Measurements from ENCODE around the gene WDR62.

WDR62 gene

GRCh38 chr19:36136964-36137686 lies 82.4 kb downstream of the WDR62 start:
- POLR2A ChIA-PET = interaction anchor here (0.6 to 5.4 kb wide), 5 partner anchors 8 to 280 kb away, joined by 3 to 87 read pairs (median 6); partner anchors contain the start of genes POLR2I, TBCB, ZNF146 and ZNF565
- Histone ChIP-seq H3K27ac (ENCODE audit: extremely low read depth, low read depth, low read length) (no peak overlapping the region), H3K36me3 (ENCODE audit: control insufficient read depth in 2 of 2, insufficient read depth in 1 of 2, low read length in 2 of 2) (peaks cover under 1 to 3% of the 10 kb centered on the region in 2 experiments; a peak in 2 of 3 replicates), H3K4me1 (ENCODE audit: control insufficient read depth, insufficient read depth, low read length) (peaks cover 14% of the 10 kb centered on the region), H3K4me3 (ENCODE audit: low read depth, low read length) (no peak overlapping the region), H3K9me3 (ENCODE audit: control insufficient read depth, insufficient read depth, low read depth, low read length) (no peaks in the 10 kb centered on the region)
- CTCF ChIA-PET = interaction anchor here (0.6 to 4.3 kb wide), 7 partner anchors 10 to 339 kb away, joined by 3 to 28 read pairs (median 4); partner anchors contain the start of genes POLR2I and TBCB
- TF ChIP-seq ZNF600 (tag by site-specific recombination; IDR thresholded peaks at IDR 0.05) (peak; percentile 98), ZNF416 (tag by site-specific recombination; IDR thresholded peaks at IDR 0.05) (no peak), ZIC2 (tag by site-specific recombination; IDR thresholded peaks at IDR 0.05) (peak; percentile 24; the same call in 1 of the 2 replicates), ZNF175 (tag by site-specific recombination; IDR thresholded peaks at IDR 0.05) (no peak), ZNF785 (tag by site-specific recombination; IDR thresholded peaks at IDR 0.05) (no peak), ZNF391 (tag by site-specific recombination; IDR thresholded peaks at IDR 0.05; ENCODE audit: borderline replicate concordance, low read depth) (no peak), ZFP69B (tag by site-specific recombination; IDR thresholded peaks at IDR 0.05) (no peak), ZNF610 (tag by site-specific recombination; IDR thresholded peaks at IDR 0.05; ENCODE audit: borderline replicate concordance) (no peak), ZNF433 (tag by site-specific recombination; IDR thresholded peaks at IDR 0.05; ENCODE audit: low read depth) (no peak), ZNF843 (tag by site-specific recombination; IDR thresholded peaks at IDR 0.05) (no peak), FEZF1 (tag by site-specific recombination; IDR thresholded peaks at IDR 0.05) (peak; percentile 76), ZNF155 (tag by site-specific recombination; IDR thresholded peaks at IDR 0.05) (no peak), ZXDB (tag by site-specific recombination; IDR thresholded peaks at IDR 0.05) (no peak), OVOL3 (tag by site-specific recombination; IDR thresholded peaks at IDR 0.05) (no peak), MYNN (tag by site-specific recombination; IDR thresholded peaks at IDR 0.05; ENCODE audit: borderline replicate concordance) (no peak), KLF7 (tag by site-specific recombination; IDR thresholded peaks at IDR 0.05; ENCODE audit: borderline replicate concordance) (no peak), ZNF549 (tag by site-specific recombination; IDR thresholded peaks at IDR 0.05) (no peak), ZBTB7A (tag by site-specific recombination; IDR thresholded peaks at IDR 0.05; ENCODE audit: low read depth) (no peak), GLI4 (tag by site-specific recombination; IDR thresholded peaks at IDR 0.05) (no peak), PRDM10 (tag by site-specific recombination; IDR thresholded peaks at IDR 0.05) (peak; percentile 83), ZNF341 (tag by site-specific recombination; IDR thresholded peaks at IDR 0.05; ENCODE audit: low read depth) (no peak), SP3 (tag by site-specific recombination; IDR thresholded peaks at IDR 0.05) (peak; percentile 32), KLF8 (tag by site-specific recombination; IDR thresholded peaks at IDR 0.05) (peak; percentile 23; the same call in 1 of the 2 replicates)
- TF ChIP-seq, protein P1, sequence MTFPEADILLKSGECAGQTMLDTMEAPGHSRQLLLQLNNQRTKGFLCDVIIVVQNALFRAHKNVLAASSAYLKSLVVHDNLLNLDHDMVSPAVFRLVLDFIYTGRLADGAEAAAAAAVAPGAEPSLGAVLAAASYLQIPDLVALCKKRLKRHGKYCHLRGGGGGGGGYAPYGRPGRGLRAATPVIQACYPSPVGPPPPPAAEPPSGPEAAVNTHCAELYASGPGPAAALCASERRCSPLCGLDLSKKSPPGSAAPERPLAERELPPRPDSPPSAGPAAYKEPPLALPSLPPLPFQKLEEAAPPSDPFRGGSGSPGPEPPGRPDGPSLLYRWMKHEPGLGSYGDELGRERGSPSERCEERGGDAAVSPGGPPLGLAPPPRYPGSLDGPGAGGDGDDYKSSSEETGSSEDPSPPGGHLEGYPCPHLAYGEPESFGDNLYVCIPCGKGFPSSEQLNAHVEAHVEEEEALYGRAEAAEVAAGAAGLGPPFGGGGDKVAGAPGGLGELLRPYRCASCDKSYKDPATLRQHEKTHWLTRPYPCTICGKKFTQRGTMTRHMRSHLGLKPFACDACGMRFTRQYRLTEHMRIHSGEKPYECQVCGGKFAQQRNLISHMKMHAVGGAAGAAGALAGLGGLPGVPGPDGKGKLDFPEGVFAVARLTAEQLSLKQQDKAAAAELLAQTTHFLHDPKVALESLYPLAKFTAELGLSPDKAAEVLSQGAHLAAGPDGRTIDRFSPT (tag by site-specific recombination; IDR thresholded peaks at IDR 0.05) = peak; percentile 39; the same call in 1 of the 2 replicates
- TF ChIP-seq, protein P2, sequence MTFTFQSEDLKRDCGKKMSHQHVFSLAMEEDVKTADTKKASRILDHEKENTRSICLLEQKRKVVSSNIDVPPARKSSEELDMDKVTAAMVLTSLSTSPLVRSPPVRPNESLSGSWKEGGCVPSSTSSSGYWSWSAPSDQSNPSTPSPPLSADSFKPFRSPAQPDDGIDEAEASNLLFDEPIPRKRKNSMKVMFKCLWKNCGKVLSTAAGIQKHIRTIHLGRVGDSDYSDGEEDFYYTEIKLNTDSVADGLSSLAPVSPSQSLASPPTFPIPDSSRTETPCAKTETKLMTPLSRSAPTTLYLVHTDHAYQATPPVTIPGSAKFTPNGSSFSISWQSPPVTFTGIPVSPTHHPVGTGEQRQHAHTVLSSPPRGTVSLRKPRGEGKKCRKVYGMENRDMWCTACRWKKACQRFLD (tag by site-specific recombination; IDR thresholded peaks at IDR 0.05) = no peak
- TF ChIP-seq, protein P3, sequence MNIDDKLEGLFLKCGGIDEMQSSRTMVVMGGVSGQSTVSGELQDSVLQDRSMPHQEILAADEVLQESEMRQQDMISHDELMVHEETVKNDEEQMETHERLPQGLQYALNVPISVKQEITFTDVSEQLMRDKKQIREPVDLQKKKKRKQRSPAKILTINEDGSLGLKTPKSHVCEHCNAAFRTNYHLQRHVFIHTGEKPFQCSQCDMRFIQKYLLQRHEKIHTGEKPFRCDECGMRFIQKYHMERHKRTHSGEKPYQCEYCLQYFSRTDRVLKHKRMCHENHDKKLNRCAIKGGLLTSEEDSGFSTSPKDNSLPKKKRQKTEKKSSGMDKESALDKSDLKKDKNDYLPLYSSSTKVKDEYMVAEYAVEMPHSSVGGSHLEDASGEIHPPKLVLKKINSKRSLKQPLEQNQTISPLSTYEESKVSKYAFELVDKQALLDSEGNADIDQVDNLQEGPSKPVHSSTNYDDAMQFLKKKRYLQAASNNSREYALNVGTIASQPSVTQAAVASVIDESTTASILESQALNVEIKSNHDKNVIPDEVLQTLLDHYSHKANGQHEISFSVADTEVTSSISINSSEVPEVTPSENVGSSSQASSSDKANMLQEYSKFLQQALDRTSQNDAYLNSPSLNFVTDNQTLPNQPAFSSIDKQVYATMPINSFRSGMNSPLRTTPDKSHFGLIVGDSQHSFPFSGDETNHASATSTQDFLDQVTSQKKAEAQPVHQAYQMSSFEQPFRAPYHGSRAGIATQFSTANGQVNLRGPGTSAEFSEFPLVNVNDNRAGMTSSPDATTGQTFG (tag by site-specific recombination; IDR thresholded peaks at IDR 0.05; ENCODE audit: borderline replicate concordance) = no peak

Measured in HEK293 (cell line).